HCT116 (cell line): ENCODE measurements around the gene SLC22A6. TPM values are rescaled to one million over a fixed set of nuclear protein-coding genes. Genes with fewer than 3 reads are reported as not detected.

Source experiments
- ATAC-seq: fragments of 200-7000 bp; cut with Tn5 transposase; 2 replicates; pipeline ENCODE4 v1.9.1; 2020; ENCODE audit warnings: mild to moderate bottlenecking, moderate library complexity
- BruUV-seq: library from RNA; stranded (reverse); fragments of 400-500 nt; replicated peaks from 2 replicates; lab custom pipeline; 2021; lab: Mats Ljungman, UMichigan
- CTCF ChIA-PET: fragments of 300-600 bp; sonication (Branson Sonifier 250); formaldehyde crosslinking; loops from one replicate; lab custom pipeline; 2021; ENCODE audit warnings: antibody characterized with exemption; lab: Charles Lee
- POLR2A ChIA-PET: fragments of 300-600, 350-600 bp; sonication (Branson Sonifier 250); formaldehyde crosslinking; loops from one replicate; lab custom pipeline; 2021; ENCODE audit warnings: antibody characterized with exemption; lab: Charles Lee
- RAD21 ChIA-PET, 2 experiments: fragments of 300-600 bp; sonication (Branson Sonifier 250); formaldehyde crosslinking; loops; one replicate each; lab custom pipeline; 2023; ENCODE audit warnings: low total read pairs in 2 of 2; ENCODE audit not compliant: uncharacterized antibody in 2 of 2, unreplicated experiment in 2 of 2, low non-redundant PET in 1 of 2; lab: Charles Lee
- DNase-seq: peaks from one replicate; pipeline ENCODE4 v3.0.0-alpha.2; 2010; ENCODE audit warnings: low read depth, low spot score
- H2AFZ ChIP-seq: fragments of 200-600 bp; shearing (Covaris generic), sonication (generic); 2 replicates; pipeline ENCODE4 v1.6.1; 2017; ENCODE audit warnings: low read depth, mixed run types, mixed read lengths, antibody characterized with exemption, low read length; ENCODE audit not compliant: poor library complexity, severe bottlenecking
- H3K27ac ChIP-seq: 2 replicates; pipeline ENCODE4 v1.5.1; 2012; ENCODE audit warnings: low read depth, low read length
- H3K27me3 ChIP-seq: fragments of 200-600 bp; sonication (generic); 2 replicates; pipeline ENCODE4 v1.6.1; 2016; ENCODE audit warnings: mixed run types, low read length, mixed read lengths; ENCODE audit not compliant: insufficient read depth
- H3K36me3 ChIP-seq, 2 experiments: fragments of 200-500 bp in 1 of 2; fragments of 200-600 bp in 1 of 2; sonication (Bioruptor generic) in 1 of 2; sonication (generic) in 1 of 2; 2 replicates each; pipeline versions ENCODE4 v1.5.1 to v1.6.1; 2014 to 2016; ENCODE audit warnings: low read length in 2 of 2, inconsistent platforms in 1 of 2, mixed read lengths in 1 of 2, mixed run types in 1 of 2; ENCODE audit not compliant: insufficient read depth in 2 of 2, control insufficient read depth in 1 of 2
- H3K4me1 ChIP-seq, 2 experiments: fragments of 200-600 bp in 1 of 2; sonication (generic) in 1 of 2; 2 replicates each; pipeline versions ENCODE4 v1.5.1 to v1.6.1; 2012 to 2017; ENCODE audit warnings: low read length in 2 of 2, inconsistent platforms in 1 of 2, mild to moderate bottlenecking in 1 of 2, mixed read lengths in 1 of 2, mixed run types in 1 of 2, moderate library complexity in 1 of 2; ENCODE audit not compliant: insufficient read depth in 2 of 2, control insufficient read depth in 1 of 2
- H3K4me2 ChIP-seq: fragments of 200-600 bp; sonication (generic); 2 replicates; pipeline ENCODE4 v1.6.1; 2017; ENCODE audit warnings: mixed run types, low read length, mixed read lengths
- H3K4me3 ChIP-seq, 2 experiments: fragments of 200-600 bp in 1 of 2; sonication (generic) in 1 of 2; replicated peaks in 1 of 2; 2 replicates each; pipeline ENCODE4 v1.5.1; 2011 to 2016; ENCODE audit warnings: low read length in 2 of 2, control low read depth in 1 of 2, low read depth in 1 of 2, mild to moderate bottlenecking in 1 of 2, mixed read lengths in 1 of 2, mixed run types in 1 of 2
- H3K79me2 ChIP-seq: fragments of 200-600 bp; sonication (generic); 2 replicates; pipeline ENCODE4 v1.6.1; 2017; ENCODE audit warnings: mild to moderate bottlenecking, mixed run types, low read length, moderate library complexity, mixed read lengths; ENCODE audit not compliant: insufficient read depth
- H3K9ac ChIP-seq: fragments of 200-600 bp; sonication (generic); 2 replicates; pipeline ENCODE4 v1.6.1; 2016; ENCODE audit warnings: low read length, mixed read lengths
- H3K9me2 ChIP-seq: fragments of 200-600 bp; sonication (generic), shearing (Covaris generic); 2 replicates; pipeline ENCODE4 v1.6.1; 2017; ENCODE audit warnings: mixed run types, mild to moderate bottlenecking, moderate library complexity; ENCODE audit not compliant: insufficient read depth
- H3K9me3 ChIP-seq, 2 experiments: fragments of 200-500 bp in 1 of 2; fragments of 200-600 bp in 1 of 2; sonication (Bioruptor generic) in 1 of 2; sonication (generic) in 1 of 2; 2 replicates each; pipeline ENCODE4 v1.6.1; 2014 to 2017; ENCODE audit warnings: low read length in 2 of 2, mixed read lengths in 2 of 2, inconsistent platforms in 1 of 2, low read depth in 1 of 2, mild to moderate bottlenecking in 1 of 2, mixed run types in 1 of 2, moderate library complexity in 1 of 2; ENCODE audit not compliant: control insufficient read depth in 1 of 2, insufficient read depth in 1 of 2
- H4K20me1 ChIP-seq: fragments of 200-600 bp; sonication (generic), shearing (Covaris generic); 2 replicates; pipeline ENCODE4 v1.6.1; 2017; ENCODE audit warnings: mixed run types, mild to moderate bottlenecking, moderate library complexity; ENCODE audit not compliant: insufficient read depth
- CBX3 ChIP-seq: IDR thresholded peaks from 2 replicates; pipeline ENCODE4 v1.6.1; 2012; ENCODE audit warnings: low read depth
- CEBPB ChIP-seq: IDR thresholded peaks from 2 replicates; pipeline ENCODE4 v1.6.1; 2012; ENCODE audit warnings: low read depth
- CTCF ChIP-seq, 3 experiments: fragments of 200-600 bp in 1 of 3; sonication (generic) in 1 of 3; IDR thresholded peaks in 2 of 3; conservative IDR thresholded peaks in 1 of 3; 2 replicates each; pipeline ENCODE4 v1.5.1; 2012 to 2017; ENCODE audit warnings: low read depth in 2 of 3, low read length in 2 of 3, antibody characterized with exemption in 1 of 3, borderline replicate concordance in 1 of 3, control low read depth in 1 of 3, mild to moderate bottlenecking in 1 of 3, mixed read lengths in 1 of 3, mixed run types in 1 of 3, moderate library complexity in 1 of 3; ENCODE audit not compliant: insufficient read depth in 1 of 3
- EGR1 ChIP-seq: IDR thresholded peaks from 2 replicates; pipeline ENCODE4 v1.6.1; 2012; ENCODE audit warnings: low read depth
- ELF1 ChIP-seq: IDR thresholded peaks from 2 replicates; pipeline ENCODE4 v1.6.1; 2012; ENCODE audit warnings: low read depth, borderline replicate concordance
- EZH2 ChIP-seq: fragments of 200-600 bp; sonication (generic); IDR thresholded peaks from 2 replicates; pipeline ENCODE4 v1.6.1; 2017; ENCODE audit warnings: antibody characterized with exemption, mixed run types
- FOSL1 ChIP-seq: IDR thresholded peaks from 2 replicates; pipeline ENCODE4 v1.6.1; 2012; ENCODE audit warnings: low read depth
- POLR2A ChIP-seq: IDR thresholded peaks from 2 replicates; pipeline ENCODE4 v1.7.0; 2011; ENCODE audit warnings: borderline replicate concordance; ENCODE audit not compliant: insufficient read depth, insufficient read length; ENCODE audit errors: extremely low read depth
- POLR2AphosphoS5 ChIP-seq: IDR thresholded peaks from 2 replicates; pipeline ENCODE4 v1.6.1; 2011; ENCODE audit warnings: mild to moderate bottlenecking, low read depth, low read length, moderate library complexity
- RAD21 ChIP-seq: IDR thresholded peaks from 2 replicates; pipeline ENCODE4 v1.6.1; 2012; ENCODE audit warnings: low read depth, mild to moderate bottlenecking
- SIN3A ChIP-seq: IDR thresholded peaks from 2 replicates; pipeline ENCODE4 v1.6.1; 2012; ENCODE audit warnings: low read depth
- SP1 ChIP-seq: IDR thresholded peaks from 2 replicates; pipeline ENCODE4 v1.6.1; 2012; ENCODE audit warnings: low read depth
- SRF ChIP-seq: IDR thresholded peaks from 2 replicates; pipeline ENCODE4 v1.6.1; 2012; ENCODE audit warnings: low read depth
- TCF7L2 ChIP-seq: IDR thresholded peaks from 2 replicates; pipeline ENCODE4 v1.7.0; 2011; ENCODE audit warnings: borderline replicate concordance, inconsistent platforms; ENCODE audit not compliant: insufficient read depth, insufficient read length; ENCODE audit errors: extremely low read depth
- YY1 ChIP-seq: IDR thresholded peaks from 2 replicates; pipeline ENCODE4 v1.6.1; 2011; ENCODE audit warnings: low read length, low read depth, moderate library complexity, mild to moderate bottlenecking; ENCODE audit not compliant: insufficient replicate concordance; ENCODE audit errors: extremely low read depth
- ZNF274 ChIP-seq: fragments of 200-500 bp; sonication (Bioruptor generic); IDR thresholded peaks from 2 replicates; pipeline ENCODE4 v1.6.1; 2014; ENCODE audit warnings: mild to moderate bottlenecking, low read depth, low read length, inconsistent platforms
- intact Hi-C: fragments of 100-400 bp; cut with micrococcal nuclease; formaldehyde crosslinking; loops from 2 replicates; pipeline ENCODE4 v1.10.0; 2022
- total RNA-seq: library from RNA; stranded (reverse); gene quantifications from one replicate; pipeline ENCODE4 v1.2.1, GENCODE V29; 2021; ENCODE audit not compliant: unreplicated experiment
- TF ChIP-seq, protein P1 (sequence below): IDR thresholded peaks from 2 replicates; pipeline ENCODE4 v1.6.1; 2012
- TF ChIP-seq, protein P2 (sequence below): IDR thresholded peaks from 2 replicates; pipeline ENCODE4 v1.6.1; 2012; ENCODE audit warnings: low read depth
- TF ChIP-seq, protein P3 (sequence below): IDR thresholded peaks from 2 replicates; pipeline ENCODE4 v1.6.1; 2011; ENCODE audit warnings: mild to moderate bottlenecking, low read length, moderate library complexity; ENCODE audit not compliant: insufficient replicate concordance; ENCODE audit errors: extremely low read depth

SLC22A6 gene
- total RNA-seq, 1 experiment from 2014 or later, result not detected

GRCh38 chr11:62931499-62932278, 53.1 kb downstream of the SLC22A6 start:
- Histone ChIP-seq H3K9me2 (no peaks in the 10 kb centered on the region), H2AFZ (no peak overlapping the region), H3K27me3 (no peaks in the 10 kb centered on the region), H4K20me1 (no peaks in the 10 kb centered on the region), H3K9me3 (no peaks in the 10 kb centered on the region), H3K36me3 (no peaks in the 10 kb centered on the region), H3K4me3 (no peak overlapping the region), H3K79me2 (no peaks in the 10 kb centered on the region), H3K4me2 (peak overlapping the region; percentile 62), H3K4me1 (peaks cover 12 to 16% of the 10 kb centered on the region in 2 experiments), H3K27ac (no peak overlapping the region), H3K9ac (no peak overlapping the region)
- no TSS peak for BruUV-seq
- RAD21 ChIA-PET, result no interaction called here
- DNase-seq, result no peak
- peak; percentile 82 for ATAC-seq
- POLR2A ChIA-PET, result interaction anchor here (0.8 to 1.4 kb wide), 3 partner anchors 11 to 90 kb away, joined by 3 to 4 read pairs (median 3); no protein-coding TSS in a partner anchor
- intact Hi-C loops, result loop anchor here (5.0 kb wide), 1 partner anchor 46 kb away; no protein-coding TSS in a partner anchor
- CTCF ChIA-PET, result interaction anchor here (1.2 to 1.6 kb wide), 6 partner anchors 23 to 92 kb away, joined by 3 to 8 read pairs (median 4); no protein-coding TSS in a partner anchor
- peak; percentile 65 for TF ChIP-seq FOSL1
- no peak for TF ChIP-seq EZH2
- TF ChIP-seq ZNF274, result no peak
- no peak for TF ChIP-seq CTCF (IDR thresholded peaks at IDR 0.05 in 2 of 3, conservative IDR thresholded peaks at IDR 0.05 in 1 of 3; ENCODE audit: borderline replicate concordance in 1 of 3, insufficient read depth in 1 of 3, low read depth in 2 of 3, low read length in 2 of 3)
- TF ChIP-seq ELF1, result no peak
- TF ChIP-seq EGR1, result no peak
- no peak for TF ChIP-seq SP1
- TF ChIP-seq POLR2AphosphoS5, result no peak
- TF ChIP-seq, protein P1, sequence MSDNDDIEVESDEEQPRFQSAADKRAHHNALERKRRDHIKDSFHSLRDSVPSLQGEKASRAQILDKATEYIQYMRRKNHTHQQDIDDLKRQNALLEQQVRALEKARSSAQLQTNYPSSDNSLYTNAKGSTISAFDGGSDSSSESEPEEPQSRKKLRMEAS, result peak; percentile 22; the same call in 1 of the 2 replicates
- TF ChIP-seq, protein P2, sequence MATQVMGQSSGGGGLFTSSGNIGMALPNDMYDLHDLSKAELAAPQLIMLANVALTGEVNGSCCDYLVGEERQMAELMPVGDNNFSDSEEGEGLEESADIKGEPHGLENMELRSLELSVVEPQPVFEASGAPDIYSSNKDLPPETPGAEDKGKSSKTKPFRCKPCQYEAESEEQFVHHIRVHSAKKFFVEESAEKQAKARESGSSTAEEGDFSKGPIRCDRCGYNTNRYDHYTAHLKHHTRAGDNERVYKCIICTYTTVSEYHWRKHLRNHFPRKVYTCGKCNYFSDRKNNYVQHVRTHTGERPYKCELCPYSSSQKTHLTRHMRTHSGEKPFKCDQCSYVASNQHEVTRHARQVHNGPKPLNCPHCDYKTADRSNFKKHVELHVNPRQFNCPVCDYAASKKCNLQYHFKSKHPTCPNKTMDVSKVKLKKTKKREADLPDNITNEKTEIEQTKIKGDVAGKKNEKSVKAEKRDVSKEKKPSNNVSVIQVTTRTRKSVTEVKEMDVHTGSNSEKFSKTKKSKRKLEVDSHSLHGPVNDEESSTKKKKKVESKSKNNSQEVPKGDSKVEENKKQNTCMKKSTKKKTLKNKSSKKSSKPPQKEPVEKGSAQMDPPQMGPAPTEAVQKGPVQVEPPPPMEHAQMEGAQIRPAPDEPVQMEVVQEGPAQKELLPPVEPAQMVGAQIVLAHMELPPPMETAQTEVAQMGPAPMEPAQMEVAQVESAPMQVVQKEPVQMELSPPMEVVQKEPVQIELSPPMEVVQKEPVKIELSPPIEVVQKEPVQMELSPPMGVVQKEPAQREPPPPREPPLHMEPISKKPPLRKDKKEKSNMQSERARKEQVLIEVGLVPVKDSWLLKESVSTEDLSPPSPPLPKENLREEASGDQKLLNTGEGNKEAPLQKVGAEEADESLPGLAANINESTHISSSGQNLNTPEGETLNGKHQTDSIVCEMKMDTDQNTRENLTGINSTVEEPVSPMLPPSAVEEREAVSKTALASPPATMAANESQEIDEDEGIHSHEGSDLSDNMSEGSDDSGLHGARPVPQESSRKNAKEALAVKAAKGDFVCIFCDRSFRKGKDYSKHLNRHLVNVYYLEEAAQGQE, result no peak
- TF ChIP-seq CEBPB, result no peak
- TF ChIP-seq YY1, result no peak
- TF ChIP-seq, protein P3, sequence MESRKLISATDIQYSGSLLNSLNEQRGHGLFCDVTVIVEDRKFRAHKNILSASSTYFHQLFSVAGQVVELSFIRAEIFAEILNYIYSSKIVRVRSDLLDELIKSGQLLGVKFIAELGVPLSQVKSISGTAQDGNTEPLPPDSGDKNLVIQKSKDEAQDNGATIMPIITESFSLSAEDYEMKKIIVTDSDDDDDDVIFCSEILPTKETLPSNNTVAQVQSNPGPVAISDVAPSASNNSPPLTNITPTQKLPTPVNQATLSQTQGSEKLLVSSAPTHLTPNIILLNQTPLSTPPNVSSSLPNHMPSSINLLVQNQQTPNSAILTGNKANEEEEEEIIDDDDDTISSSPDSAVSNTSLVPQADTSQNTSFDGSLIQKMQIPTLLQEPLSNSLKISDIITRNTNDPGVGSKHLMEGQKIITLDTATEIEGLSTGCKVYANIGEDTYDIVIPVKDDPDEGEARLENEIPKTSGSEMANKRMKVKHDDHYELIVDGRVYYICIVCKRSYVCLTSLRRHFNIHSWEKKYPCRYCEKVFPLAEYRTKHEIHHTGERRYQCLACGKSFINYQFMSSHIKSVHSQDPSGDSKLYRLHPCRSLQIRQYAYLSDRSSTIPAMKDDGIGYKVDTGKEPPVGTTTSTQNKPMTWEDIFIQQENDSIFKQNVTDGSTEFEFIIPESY, result no peak
- no peak for TF ChIP-seq TCF7L2
- peak; percentile 56; the same call in 1 of the 2 replicates for TF ChIP-seq CBX3
- no peak for TF ChIP-seq POLR2A
- no peak for TF ChIP-seq SIN3A
- no peak for TF ChIP-seq SRF
- no peak for TF ChIP-seq RAD21
